Hepatic stellate cell (primary cell): ENCODE measurements around the gene NAB1.
"Not testable (repeated sequence)": the region's sequence is repeated elsewhere in the genome, so short reads cannot be mapped to it uniquely, and the experiment has no call there.

ENCODE experiments used
- DNase-seq: peaks from one replicate; pipeline ENCODE4 v3.0.0; 2011; ENCODE audit warnings: low spot score

The NAB1 gene

DNA sequence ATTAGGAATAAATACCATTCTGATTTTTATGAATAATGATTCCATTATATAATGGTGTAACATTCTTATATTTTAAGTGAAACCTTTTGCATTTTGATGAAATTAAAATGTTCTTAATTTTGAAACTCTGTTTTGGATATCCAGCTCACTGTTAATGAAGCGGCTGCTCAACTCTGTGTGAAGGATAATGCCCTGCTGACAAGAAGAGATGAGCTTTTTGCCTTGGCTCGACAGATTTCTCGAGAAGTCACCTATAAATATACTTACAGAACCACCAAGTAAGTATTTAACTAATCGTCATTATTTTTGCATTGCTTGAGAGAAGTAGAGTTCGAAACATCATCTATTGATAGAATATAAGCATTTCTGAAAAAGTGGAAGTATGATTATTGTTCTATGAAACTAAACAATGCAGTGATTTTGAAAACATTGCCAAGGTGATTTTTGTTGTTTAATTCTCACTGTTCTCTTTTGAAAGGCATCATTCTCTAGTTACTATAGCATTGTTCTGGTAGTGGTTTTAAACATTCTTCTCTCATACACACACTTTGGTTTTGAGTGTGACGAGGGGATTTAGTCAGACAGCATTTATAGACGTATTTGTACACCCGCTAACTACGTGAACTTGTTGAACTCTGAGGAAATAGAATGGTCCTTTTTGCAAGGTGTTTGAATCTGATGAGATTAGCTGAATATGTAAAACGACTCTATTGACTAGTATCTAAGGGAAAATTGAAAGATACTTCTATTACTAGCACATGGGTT is 21.5 kb downstream of the NAB1 start:
- no peak for DNase-seq

DNA sequence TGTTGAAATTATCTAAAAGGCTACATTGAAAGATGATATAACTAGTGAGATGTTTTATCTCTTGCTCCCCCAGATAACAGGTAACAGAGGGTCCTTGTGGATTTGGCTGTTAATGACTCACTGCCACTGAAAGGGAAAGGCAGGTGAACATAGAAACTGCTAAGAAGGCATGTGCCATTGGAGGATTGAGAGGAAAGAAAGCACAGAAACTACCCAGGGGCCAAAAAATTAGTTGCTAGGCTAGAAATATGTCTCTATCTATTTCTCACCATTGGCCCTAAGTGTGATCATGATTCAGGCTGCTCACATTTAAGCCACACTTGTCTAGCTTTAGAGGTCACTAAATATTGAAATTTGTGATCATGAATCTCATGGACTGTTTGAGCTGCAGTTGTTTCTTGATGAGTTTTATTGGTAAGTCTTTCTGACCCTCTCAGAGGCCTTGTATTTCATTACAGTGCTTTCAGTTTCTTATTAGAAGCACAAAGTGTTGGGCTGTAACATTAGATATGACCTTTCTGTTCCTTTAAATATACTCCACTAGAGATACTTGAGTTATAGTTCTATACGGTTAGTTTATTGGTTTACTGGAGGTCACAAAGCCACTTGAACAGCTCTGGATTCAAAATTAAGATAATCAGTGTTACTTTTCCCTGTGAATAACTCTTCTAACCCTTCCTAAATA is 26.2 kb downstream of the NAB1 start:
- DNase-seq, result no peak

DNA sequence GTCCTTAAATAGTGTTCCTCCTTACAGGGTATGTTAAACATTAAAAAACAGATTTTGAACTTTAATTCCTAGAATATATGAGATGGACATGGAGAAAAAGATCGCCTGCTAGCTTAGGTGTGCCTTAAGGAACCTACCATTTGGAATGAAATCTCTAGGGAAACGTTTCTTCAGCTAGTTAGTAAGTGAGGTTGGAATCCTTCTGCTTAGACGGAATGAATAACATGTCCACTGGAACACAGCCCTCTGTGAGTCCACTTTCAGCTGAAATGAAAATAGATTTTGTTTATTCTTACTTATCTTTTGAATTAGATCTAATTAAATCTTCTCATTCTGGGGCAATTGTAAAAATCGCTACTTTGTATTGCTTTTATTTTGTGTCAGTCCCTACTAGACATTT is 28.4 kb downstream of the NAB1 start:
- no peak for DNase-seq

DNA sequence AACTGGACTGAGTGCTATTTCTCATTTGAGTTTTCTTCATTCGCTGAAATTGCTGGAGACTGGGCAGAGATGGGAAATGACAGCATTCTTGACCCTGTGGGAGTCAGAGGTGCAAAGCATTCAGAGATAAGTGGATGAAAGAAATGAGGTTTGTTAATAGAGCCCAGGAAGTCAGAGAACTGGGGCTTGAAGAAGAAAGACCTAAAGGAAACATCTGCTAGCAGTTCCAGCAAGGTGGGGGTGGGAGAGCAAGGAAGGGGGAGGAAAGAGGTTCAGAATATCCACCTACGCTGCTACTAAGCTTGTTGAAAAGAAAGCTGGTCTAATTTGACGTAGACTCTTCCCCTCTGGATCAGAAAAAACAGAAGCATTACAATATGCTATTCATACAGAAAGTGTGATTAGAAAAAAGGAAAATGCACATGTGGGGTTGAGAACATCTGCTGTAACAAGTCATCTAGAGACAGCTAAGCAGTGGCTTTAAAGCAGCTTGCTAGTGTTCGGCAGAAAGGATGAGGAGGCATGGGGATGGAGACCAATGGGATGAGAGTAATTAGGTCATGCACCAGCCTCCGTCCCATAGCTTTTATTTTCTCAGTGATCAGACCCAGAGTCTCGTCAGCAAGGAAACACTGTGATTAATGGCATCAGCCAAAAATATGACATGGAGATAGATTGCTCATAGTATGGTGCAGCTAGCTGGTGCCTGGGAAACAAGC is 29.7 kb downstream of the NAB1 start:
- no peak for DNase-seq

DNA sequence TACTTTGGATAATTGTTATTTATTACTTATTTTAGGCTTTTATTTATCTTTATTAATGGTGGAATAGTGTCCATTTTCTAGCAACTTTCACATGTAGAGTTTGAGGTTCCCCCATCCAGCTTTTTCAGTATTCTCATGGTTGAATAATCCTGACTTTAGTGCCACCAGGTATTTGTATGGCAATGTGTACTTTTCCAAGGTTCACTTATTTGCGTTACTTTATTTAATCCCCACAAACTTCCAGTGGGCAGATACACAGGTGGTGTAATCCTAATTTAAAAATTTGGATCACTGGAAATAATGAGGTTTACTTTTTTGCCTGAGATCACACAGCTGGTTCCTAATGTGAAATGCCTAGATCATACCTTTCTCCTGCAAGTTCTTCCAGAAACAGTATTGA is 30.5 kb downstream of the NAB1 start:
- DNase-seq, result no peak

DNA sequence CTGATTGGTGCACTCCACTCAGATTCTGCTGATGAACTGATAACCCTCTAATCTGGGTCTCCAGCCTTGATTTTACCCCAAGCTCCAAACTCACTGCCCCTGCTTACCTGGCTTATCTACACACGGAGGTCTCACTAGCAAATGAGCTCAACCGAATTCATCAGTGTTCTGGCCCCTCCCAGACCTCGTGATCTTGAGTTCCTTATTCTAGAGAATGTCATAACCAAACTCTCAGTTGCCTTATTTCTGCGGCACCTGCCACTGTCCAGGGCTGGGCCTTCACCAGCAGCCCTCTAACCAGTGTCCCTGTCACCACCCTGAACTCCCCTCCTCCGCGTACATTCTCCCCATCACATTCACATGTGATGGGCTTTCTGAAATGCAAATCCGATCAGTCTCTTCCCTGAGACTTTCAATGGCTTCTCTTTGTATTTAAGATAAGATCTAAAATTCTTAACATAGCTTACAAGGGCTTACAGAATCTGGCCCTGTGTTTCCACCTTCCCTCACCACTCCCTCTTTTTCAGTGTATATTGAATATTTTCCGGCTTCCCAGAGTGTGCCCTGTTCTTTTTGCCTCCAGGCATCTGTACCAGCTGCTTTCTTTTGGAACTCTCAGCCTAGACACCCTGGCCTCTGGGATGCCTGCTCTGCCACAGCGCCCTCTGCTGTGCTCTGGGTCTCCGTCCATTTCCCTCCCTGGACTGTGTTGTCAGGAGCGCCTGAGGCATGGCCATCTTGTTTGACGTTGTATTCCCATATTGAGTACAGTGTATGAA is 31.1 kb downstream of the NAB1 start:
- no peak for DNase-seq

DNA sequence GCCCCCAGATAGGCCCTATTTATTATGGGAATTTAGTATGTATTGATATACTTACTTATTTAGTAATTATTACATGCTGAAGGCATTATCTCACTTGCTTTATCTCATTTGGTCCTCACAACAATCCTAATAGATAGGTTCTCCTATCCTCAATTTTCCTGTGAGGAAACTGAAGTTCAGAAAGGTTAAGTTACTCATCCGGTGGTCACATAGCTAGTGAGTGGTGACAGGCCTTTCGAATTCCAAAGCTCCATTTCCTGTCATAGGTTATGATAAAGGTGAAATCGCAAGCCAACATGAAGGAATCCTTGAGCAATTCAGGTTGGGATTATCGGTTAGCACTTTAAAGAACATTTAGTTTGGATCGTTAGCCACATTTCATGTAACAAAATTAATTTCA is 33.3 kb downstream of the NAB1 start:
- DNase-seq, result no peak

DNA sequence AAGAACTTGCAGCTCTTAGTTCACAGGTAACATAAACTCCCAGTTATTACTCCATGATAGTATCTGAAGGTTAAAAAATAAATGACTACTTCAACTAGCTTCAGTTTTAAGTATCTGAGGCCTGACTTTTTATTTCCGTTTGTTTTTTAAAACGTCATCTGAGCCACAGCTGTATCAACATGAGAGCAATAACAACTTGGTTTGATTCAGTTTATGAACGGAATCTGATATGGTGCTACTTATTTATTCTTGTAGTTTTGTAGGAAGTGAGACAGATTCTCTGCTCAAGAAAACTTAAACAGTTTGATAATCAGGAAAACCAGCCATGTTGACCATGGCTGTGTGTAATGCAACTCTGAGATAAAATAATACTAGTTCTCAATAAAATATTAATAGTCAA is 34.9 kb downstream of the NAB1 start:
- no peak for DNase-seq

DNA sequence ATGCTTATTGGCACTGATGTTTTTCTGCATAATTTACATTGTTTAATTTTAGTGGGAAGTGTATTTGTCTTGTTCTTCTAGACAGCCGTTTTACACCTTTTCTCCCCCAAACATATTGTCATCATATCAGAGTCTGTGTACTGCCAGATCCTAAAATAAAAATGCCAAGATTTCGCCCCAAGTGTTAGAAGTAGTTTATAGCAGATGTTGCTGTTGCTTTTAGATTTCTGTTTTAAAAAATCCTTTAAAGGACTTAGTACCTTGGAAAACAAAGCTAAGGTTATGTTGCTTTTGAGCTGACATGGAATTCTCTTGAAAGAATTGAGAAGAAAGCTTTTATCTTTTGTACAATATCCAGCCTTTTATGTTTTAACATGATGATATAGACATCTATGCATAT is 36.0 kb downstream of the NAB1 start:
- no peak for DNase-seq

DNA sequence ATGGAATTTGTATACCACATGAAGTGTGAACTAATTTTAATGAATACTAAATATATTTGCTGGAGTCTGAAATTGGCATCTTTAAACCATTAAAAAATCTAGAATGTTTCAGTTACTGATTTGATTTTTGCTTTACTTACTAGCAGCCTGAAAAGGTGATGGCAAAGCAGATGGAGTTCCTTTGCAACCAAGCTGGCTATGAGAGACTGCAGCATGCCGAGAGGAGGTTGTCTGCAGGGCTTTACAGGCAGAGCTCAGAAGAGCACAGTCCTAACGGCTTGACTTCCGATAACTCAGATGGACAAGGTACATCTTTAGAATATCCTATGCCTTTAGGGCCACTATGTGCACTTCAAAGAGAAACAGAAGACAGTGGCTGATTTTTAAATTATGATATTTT is 36.5 kb downstream of the NAB1 start:
- no peak for DNase-seq

DNA sequence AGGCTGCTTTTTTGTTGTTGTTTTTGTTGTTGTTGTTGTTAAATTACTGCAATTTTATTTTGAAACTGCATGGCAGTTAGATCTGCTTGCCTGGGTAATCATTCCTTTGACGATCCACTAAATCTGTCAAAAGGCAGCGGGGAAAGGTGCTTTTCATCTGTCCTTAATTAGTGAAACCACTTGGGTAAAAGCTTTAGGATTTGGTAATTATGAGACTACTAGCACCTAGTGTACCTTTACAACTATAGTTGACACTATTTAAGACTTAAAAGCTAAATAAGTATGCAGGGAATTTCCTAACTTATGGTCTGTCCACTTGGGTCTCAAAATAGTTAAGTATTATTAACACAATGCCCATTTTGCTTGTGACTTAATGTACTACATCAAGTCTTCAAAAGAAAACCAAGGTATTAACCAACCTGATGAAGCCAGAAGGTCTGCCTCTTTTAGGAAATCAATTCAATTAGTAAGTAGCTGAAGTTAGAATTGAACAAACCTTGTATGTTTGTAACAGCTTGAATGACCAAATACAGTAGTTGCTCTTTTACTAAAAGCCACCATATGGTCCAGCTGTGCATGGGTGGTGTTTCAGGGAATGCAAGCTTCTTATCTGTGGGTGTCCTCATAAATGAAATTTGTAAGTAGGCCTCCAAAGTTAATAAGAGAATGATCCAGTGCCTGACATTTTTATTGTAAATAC is 44.8 kb downstream of the NAB1 start:
- no peak for DNase-seq

DNA sequence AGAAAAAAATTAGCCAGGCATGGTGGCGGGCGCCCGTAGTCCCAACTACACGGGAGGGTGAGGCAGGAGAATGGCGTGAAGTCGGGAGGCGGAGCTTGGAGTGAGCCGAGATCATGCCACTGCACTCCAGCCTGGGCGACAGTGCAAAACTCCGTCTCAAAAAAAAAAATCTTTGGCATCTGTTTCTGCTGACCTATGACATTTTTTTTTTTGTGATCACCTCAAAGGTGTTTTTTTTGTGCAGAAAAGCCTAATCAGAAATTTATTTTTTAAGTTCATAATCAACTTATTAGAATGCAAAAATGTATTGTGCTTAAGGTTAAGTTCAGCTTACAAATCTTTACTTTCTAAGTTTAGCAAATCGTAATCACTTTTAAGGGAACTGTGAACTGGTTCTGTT is 45.6 kb downstream of the NAB1 start:
- no peak for DNase-seq

DNA sequence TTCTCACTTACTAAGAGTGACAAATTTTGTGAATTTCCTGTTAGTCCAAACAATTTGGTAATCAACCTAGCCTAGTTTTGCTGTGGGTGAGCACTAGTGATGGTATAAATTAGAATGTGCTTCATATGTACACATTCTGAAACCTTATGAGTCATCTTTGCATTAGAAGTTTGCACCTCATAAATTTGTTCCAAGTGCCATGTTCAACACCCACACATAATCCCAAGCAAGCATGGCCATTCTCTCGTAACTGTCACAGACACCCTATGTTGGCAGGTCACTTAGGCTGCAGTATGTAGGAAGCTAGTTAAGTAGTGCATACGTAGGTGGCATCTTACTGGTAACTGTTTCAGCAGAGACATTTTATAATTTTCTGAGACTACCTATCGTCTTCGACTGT is 46.9 kb downstream of the NAB1 start:
- no peak for DNase-seq

DNA sequence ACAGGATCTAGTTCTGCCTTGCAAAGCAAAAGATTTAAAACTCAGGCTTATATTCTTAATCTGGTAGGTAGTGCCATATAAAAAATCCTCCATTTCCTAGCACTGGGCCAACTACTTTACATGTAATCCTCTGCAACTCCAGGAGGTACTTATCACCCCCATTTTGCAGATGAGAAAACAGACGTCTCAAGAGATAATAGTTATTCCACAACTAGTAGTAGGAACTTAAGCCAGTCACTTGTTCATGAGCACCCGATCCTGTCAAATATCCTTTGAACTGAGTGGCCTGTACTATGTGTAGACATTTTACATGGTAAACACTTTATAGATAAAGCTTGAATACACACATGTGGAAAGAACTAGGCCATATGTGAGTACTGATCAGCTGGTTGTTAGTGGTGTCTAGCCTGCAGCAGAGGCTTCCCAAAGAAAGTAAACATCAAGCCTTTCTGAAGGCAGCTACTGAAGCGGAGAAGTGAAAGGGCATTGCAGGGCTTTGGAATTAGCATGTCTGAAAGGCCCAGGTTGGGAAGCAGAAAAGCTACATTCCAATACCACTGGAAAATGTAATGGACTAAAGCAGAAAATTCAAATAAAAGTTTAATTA is 48.0 kb downstream of the NAB1 start:
- DNase-seq, result no peak

DNA sequence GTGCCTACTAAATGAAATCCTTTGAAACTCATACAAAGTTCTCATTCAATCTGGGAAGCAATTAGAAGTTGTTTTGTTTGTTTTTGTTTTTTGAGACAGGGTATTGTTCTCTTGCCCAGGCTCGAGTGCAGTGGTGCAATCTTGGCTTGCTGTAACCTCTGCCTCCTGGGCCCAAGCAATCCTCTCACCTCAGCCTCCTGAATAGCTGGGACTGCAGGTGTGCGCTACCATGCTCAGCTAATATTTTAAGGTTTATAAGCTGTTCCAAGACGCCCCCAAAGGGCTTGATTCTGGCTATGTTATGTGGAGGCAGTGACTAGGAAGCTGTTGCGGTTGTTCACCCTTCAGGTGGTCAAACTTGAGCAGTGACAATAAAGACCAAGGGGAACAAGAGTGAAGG is 48.5 kb downstream of the NAB1 start:
- DNase-seq, result no peak

DNA sequence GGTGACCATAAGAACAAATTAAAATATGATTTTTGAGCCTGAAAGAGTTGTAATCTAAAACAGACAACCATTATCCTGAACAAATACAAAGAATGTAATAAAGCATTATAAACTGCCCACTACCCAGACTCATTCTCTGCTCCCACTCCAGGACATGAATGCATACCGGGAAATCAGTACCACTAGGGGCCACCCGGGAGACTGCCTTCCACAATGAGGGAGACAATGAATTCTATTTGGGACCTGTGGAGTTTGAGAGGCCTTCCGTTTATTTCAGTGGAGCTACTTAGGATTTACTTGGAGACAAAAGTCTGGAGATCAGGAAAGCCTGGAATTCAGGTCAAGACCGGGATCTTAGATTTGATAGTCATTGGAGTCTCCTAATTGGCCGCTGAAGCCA is 50.0 kb downstream of the NAB1 start:
- no peak for DNase-seq

DNA sequence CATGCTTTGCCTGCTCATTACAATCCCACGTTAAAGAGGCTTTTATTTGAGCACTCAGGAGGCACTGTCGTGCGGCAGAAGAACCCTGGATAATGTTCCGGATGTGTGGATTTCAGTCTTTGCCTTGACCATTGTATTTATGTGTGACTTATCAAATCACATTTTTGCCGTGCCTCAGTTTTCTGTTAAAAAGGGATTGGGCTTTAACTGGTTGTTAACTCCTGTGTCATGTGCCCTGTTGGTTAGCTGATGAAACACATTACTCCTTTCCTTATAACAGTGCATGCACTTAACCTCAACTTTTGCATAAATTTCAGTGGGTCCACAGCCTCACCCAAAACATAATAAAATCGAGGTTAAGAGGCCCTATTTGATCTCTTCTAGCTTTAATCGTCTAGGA is 52.7 kb downstream of the NAB1 start:
- no peak for DNase-seq

DNA sequence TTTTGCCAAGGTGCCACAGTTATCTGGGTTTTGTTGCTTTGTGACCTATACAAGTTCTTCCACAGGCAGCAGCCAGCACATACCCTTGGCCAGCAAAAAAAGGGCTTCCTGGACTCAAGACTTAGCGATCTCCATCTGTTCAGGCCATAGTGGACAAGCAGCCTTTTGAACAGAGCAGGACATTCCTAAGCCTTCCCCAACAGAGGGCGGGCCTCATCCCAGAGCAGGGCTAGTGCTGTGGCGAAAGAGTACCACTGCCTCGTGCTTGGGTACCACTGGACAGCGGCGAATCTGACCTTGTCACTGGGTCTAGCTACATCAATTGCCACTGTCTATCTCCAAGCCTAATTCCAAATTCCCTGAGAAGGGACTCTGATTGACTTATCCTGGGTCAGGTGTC is 56.4 kb downstream of the NAB1 start:
- no peak for DNase-seq

DNA sequence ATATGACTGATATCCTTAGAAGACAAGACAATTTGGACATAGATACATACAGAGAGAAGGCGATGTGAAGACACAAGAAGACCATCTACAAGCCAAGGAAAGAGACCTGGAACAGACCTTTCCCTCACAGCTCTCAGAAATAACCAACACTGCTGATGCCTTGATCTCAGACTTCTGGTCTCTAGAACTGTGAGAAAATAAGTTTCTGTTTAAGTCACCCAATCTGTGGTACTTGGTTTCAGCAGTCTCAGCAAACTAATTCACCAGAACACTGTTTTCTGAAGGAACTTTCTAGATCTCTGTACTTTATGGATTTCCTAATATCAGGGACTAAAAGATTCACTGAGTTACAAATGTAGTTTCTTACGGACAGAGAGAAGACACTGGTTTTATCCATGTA is 58.8 kb downstream of the NAB1 start:
- no peak for DNase-seq

DNA sequence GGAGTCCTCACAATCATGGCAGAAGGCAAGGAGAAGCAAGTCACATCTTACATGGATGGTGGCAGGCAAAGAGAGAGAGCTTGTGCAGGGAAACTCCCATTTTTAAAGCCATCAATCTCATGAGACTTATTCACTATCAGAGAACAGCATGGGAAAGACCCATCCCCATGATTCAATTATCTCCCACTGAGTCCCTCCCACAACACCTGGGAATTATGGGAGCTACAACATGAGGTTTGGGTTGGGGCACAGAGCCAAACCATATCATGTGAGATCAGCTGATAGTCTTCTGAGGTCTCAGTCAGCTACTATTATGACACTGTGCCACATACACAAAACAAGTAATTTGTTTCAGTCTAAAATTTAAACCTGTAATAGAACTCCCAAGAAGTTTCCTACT is 59.8 kb downstream of the NAB1 start:
- not testable (repeated sequence) for DNase-seq

DNA sequence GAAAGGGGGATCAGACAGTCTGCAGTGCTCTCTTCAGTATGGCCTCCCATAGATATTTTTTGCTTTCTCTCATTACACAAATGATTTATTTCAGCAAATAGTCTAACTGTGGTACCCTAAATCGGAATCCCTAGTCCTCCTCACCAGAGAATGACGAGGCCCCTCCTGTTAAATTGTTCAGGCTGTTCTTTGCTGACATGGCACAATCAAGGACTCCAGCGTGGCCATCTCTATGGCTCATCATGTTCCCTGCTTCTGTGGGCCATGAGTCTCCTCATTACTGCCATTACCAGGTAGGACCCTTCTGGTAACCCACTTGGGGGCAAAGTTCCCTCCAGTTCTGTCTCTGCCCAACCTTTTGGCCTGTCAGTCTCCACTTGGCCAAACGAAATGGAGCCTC is 62.2 kb downstream of the NAB1 start:
- DNase-seq, result no peak

DNA sequence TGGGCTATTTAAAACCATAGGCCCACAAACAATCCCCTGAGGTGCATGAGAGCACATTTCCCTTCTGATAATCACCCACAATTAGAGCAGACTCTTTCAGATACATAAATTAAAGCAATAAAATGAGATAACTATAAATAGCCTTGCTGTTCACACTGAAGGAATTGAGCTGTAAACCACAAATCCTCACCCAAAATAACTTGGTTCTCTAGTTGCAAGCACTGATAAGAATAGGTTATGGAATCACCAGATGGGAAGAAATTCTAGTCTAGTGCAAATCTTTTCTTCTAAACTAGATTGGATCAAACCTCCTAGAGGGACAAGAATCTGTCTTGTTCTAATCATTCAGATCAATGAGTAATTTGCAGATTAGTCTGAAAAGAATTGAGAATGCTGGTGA is 64.6 kb downstream of the NAB1 start:
- DNase-seq, result no peak
